Endothelial cell of umbilical vein (primary cell): Measurements from ENCODE around the gene TMPRSS13. TPM values are rescaled to one million over a fixed set of nuclear protein-coding genes. Genes with fewer than 3 reads are reported as not detected.

Experiments
- BruUV-seq: library from RNA; stranded (reverse); fragments of 400-500 nt; replicated peaks from 2 replicates; lab custom pipeline; 2021; lab: Mats Ljungman, UMichigan
- CTCF ChIA-PET: fragments of 300-600, 350-600 bp; sonication (Branson Sonifier 250); formaldehyde crosslinking; loops from one replicate; lab custom pipeline; 2021; ENCODE audit warnings: antibody characterized with exemption, inconsistent platforms; lab: Charles Lee
- POLR2A ChIA-PET: fragments of 300-600, 350-600 bp; sonication (Branson Sonifier 250); formaldehyde crosslinking; loops from one replicate; lab custom pipeline; 2021; ENCODE audit warnings: antibody characterized with exemption, inconsistent platforms; lab: Charles Lee
- DNase-seq: peaks from one replicate; pipeline ENCODE4 v3.0.0-alpha.2; 2011; ENCODE audit warnings: low read depth, low spot score
- FAIRE-seq: peaks from 2 replicates; lab custom pipeline; 2011; peaks lifted over from hg19 to GRCh38; lab: Jason Lieb, UNC
- H2AFZ ChIP-seq: 2 replicates; pipeline ENCODE4 v1.6.0; 2012; ENCODE audit warnings: low read depth, low read length, control low read depth, inconsistent platforms
- H3K27ac ChIP-seq: 2 replicates; pipeline ENCODE4 v1.5.1; 2011; ENCODE audit warnings: low read depth, mild to moderate bottlenecking, control low read depth, low read length, moderate library complexity; ENCODE audit not compliant: insufficient read depth
- H3K27me3 ChIP-seq, 2 experiments: 2 replicates each; pipeline versions ENCODE4 v1.6.0 to v1.6.1; 2011; ENCODE audit warnings: low read length in 2 of 2, mixed read lengths in 1 of 2; ENCODE audit not compliant: control insufficient read depth in 2 of 2, insufficient read depth in 2 of 2
- H3K36me3 ChIP-seq, 2 experiments: 2 replicates in 1 of 2; 3 replicates in 1 of 2; pipeline ENCODE4 v1.5.1; 2011; ENCODE audit warnings: low read length in 2 of 2, mild to moderate bottlenecking in 1 of 2, moderate library complexity in 1 of 2; ENCODE audit not compliant: control insufficient read depth in 2 of 2, insufficient read depth in 2 of 2; ENCODE audit errors: extremely low read depth in 1 of 2
- H3K4me1 ChIP-seq: 3 replicates; pipeline ENCODE4 v1.5.1; 2011; ENCODE audit warnings: mild to moderate bottlenecking, low read length; ENCODE audit not compliant: control insufficient read depth, insufficient read depth; ENCODE audit errors: extremely low read depth
- H3K4me2 ChIP-seq: 2 replicates; pipeline ENCODE4 v1.6.1; 2011; ENCODE audit warnings: low read length, control low read depth, mixed read lengths; ENCODE audit not compliant: insufficient read depth
- H3K4me3 ChIP-seq, 3 experiments: fragments of 200-600 bp in 1 of 3; sonication (generic), shearing (Covaris generic) in 1 of 3; replicated peaks in 1 of 3; 2 replicates each; pipeline ENCODE4 v1.5.1; 2011 to 2016; ENCODE audit warnings: control low read depth in 3 of 3, low read length in 3 of 3, mild to moderate bottlenecking in 2 of 3, inconsistent platforms in 1 of 3, low read depth in 1 of 3, moderate library complexity in 1 of 3; ENCODE audit not compliant: insufficient read depth in 1 of 3
- H3K79me2 ChIP-seq: 2 replicates; pipeline ENCODE4 v1.6.0; 2012; ENCODE audit warnings: low read length, inconsistent platforms; ENCODE audit not compliant: control insufficient read depth, insufficient read depth
- H3K9ac ChIP-seq: replicated peaks from 2 replicates; pipeline ENCODE3; 2011; ENCODE audit warnings: low read length, control low read depth; ENCODE audit not compliant: insufficient read depth; ENCODE audit errors: extremely low read depth
- H3K9me1 ChIP-seq: replicated peaks from 3 replicates; pipeline ENCODE4 v1.6.0; 2011; ENCODE audit warnings: mild to moderate bottlenecking, low read length; ENCODE audit not compliant: control insufficient read depth, insufficient read depth; ENCODE audit errors: extremely low read depth
- H3K9me3 ChIP-seq: replicated peaks from 2 replicates; pipeline ENCODE4 v1.5.1; 2012; ENCODE audit warnings: low read length, inconsistent platforms; ENCODE audit not compliant: control insufficient read depth, insufficient read depth
- H4K20me1 ChIP-seq: replicated peaks from 2 replicates; pipeline ENCODE3; 2011; ENCODE audit warnings: mild to moderate bottlenecking, low read length; ENCODE audit not compliant: control insufficient read depth, insufficient read depth; ENCODE audit errors: extremely low read depth
- EZH2 ChIP-seq: IDR thresholded peaks from 2 replicates; pipeline ENCODE4 v1.6.1; 2012; ENCODE audit warnings: borderline replicate concordance, low read depth, mild to moderate bottlenecking, moderate library complexity, low read length, inconsistent platforms; ENCODE audit not compliant: severe bottlenecking
- GATA2 ChIP-seq: IDR thresholded peaks from 2 replicates; pipeline ENCODE4 v1.7.0; 2011; ENCODE audit warnings: low read depth, mild to moderate bottlenecking, moderate library complexity, mixed read lengths, low read length; ENCODE audit not compliant: insufficient read length, insufficient read depth
- JUN ChIP-seq: IDR thresholded peaks from 2 replicates; pipeline ENCODE4 v1.6.1; 2011; ENCODE audit warnings: borderline replicate concordance, low read depth; ENCODE audit not compliant: insufficient read length, insufficient read depth
- POLR2A ChIP-seq: IDR thresholded peaks from 2 replicates; pipeline ENCODE4 v1.6.1; 2012; ENCODE audit warnings: low read depth, mild to moderate bottlenecking, control low read depth, low read length
- dilution Hi-C: fragments of 300-500 bp; cut with MboI; formaldehyde crosslinking; loops from one replicate; pipeline ENCODE4 v1.15.0; 2019; ENCODE audit warnings: low sequenced_read_pairs; ENCODE audit not compliant: extremely low pct_ligation_motif_present
- intact Hi-C: fragments of 100-400 bp; cut with micrococcal nuclease; formaldehyde crosslinking; loops from one replicate; pipeline ENCODE4 v1.10.0; 2022
- polyA plus RNA-seq, 4 experiments: library from polyadenylated mRNA; depleted of rRNA in 3 of 4; stranded (reverse) in 3 of 4; unstranded in 1 of 4; fragments of >200 nt; gene quantifications; 2 replicates each; pipeline versions ENCODE4 v1.2.1 to v1.2.3, GENCODE V29; 2011 to 2012; ENCODE audit warnings: missing spikeins in 1 of 4
- total RNA-seq: library from RNA; stranded (reverse); gene quantifications from 2 replicates; pipeline ENCODE4 v1.2.3, GENCODE V29; 2021

Gene TMPRSS13
- total and polyA plus RNA-seq, 2 donors (not counting 3 experiments of a cell fraction or from before 2014, with no cell fraction given) = 0.22 to 0.46 TPM

GRCh38 chr11:117873828-117874125 lies 55.4 kb downstream of the TMPRSS13 start:
- intact Hi-C loops = no loop called here
- TF ChIP-seq POLR2A (no peak), JUN (no peak), GATA2 (no peak)
- CTCF ChIA-PET = interaction anchor here (1.0 kb wide), 1 partner anchor 50 kb away, joined by 3 read pairs; no protein-coding TSS in a partner anchor
- H3K9me3 ChIP-seq = no peaks in the 10 kb centered on the region
- H3K4me1 ChIP-seq = no peaks in the 10 kb centered on the region
- no peak for DNase-seq
- H3K27me3 ChIP-seq = peaks cover 53 to 57% of the 10 kb centered on the region in 2 experiments
- no peaks in the 10 kb centered on the region for H3K9me1 ChIP-seq
- H3K4me3 ChIP-seq = no peak overlapping the region
- H3K36me3 ChIP-seq = no peaks in the 10 kb centered on the region
- no peak for FAIRE-seq
- no peaks in the 10 kb centered on the region for H3K79me2 ChIP-seq
- no peak overlapping the region for H3K9ac ChIP-seq
- no peak overlapping the region for H2AFZ ChIP-seq
- dilution Hi-C loops = no loop called here
- POLR2A ChIA-PET = no interaction called here
- H3K4me2 ChIP-seq = no peak overlapping the region
- no TSS peak for BruUV-seq
- H3K27ac ChIP-seq = no peak overlapping the region
- H4K20me1 ChIP-seq = no peaks in the 10 kb centered on the region

DNA sequence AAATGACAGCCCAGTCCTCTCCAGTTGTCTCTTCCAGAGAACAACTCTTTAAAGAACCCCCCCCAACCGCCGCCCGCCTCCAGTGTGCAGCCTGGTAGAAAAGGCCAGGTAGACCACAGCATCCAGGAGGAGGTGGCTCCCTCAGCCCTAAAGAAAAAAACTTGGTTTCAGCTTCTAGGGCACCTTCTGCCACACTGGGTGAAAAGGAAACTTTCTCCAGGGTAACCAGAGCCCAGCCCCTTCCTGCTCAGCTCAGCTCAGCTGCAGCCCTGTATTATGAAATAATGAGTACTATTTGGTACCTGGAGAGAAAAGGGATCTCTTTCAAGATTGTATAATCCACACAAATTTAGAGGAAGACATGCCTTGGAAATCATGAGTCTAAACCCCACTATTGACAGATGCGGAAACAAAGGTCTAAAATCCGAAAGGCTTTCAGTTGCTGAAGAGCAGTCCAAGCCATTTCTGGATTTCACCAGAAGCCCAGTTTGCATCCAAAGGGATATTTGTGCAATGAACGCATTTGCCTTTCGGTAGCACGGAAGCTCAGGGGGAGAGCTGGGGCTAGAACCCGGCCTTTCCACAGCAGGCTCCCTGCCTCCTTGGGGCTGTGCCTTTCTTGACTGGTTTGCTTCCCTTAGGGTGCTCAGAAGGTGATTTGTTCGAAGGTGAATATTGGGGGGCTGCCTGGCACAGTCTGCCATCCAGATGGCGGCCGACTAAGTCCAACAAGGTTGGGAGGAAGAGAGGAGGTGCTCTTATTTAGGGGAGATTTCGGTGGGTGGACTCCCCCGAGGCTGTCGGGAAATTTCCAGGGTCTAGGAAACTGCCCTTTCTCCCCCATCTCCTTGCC lies 56.0 kb downstream of the TMPRSS13 start:
- intact Hi-C loops = no loop called here
- Histone ChIP-seq H3K4me1 (no peaks in the 10 kb centered on the region), H3K27ac (no peak overlapping the region), H3K4me2 (no peak overlapping the region), H3K9me1 (no peaks in the 10 kb centered on the region), H3K79me2 (no peaks in the 10 kb centered on the region), H2AFZ (no peak overlapping the region), H3K9me3 (no peaks in the 10 kb centered on the region), H4K20me1 (no peaks in the 10 kb centered on the region), H3K27me3 (peaks cover 49 to 52% of the 10 kb centered on the region in 2 experiments), H3K4me3 (no peak overlapping the region), H3K9ac (no peak overlapping the region), H3K36me3 (no peaks in the 10 kb centered on the region)
- TF ChIP-seq EZH2 (peak; percentile 21), POLR2A (no peak)
- ChIA-PET CTCF (interaction anchor here (1.0 kb wide), 1 partner anchor 50 kb away, joined by 3 read pairs; no protein-coding TSS in a partner anchor), POLR2A (no interaction called here)
- FAIRE-seq = no peak
- BruUV-seq = no TSS peak
- DNase-seq = no peak
- dilution Hi-C loops = no loop called here
